ENCODE measurements around the gene OR2Y1.
"Not testable (repeated sequence)": the region's sequence is repeated elsewhere in the genome, so short reads cannot be mapped to it uniquely, and the experiment has no call there.

Gene OR2Y1

GRCh38 chr5:180739958-180740357, at the start of gene OR2Y1:
TSS of gene OR2Y1 (minus strand) at chr5:180740058. CDS start at chr5:180740058, 0 bp downstream.
- no peak for DNase-seq

GRCh38 chr5:180788651-180789410, 49.0 kb upstream of the OR2Y1 start:
- DNase-seq: not testable (repeated sequence)

- DNase-seq: no peak
Measured at GRCh38 chr5:180787711-180788431, 48.0 kb upstream of the OR2Y1 start.

GRCh38 chr5:180786531-180787398, 46.9 kb upstream of the OR2Y1 start:
- peak; percentile 5 for DNase-seq

- no peak for DNase-seq
Measured at GRCh38 chr5:180785794-180786221, 46.0 kb upstream of the OR2Y1 start.

GRCh38 chr5:180785121-180785781, 45.4 kb upstream of the OR2Y1 start:
- no peak for DNase-seq

GRCh38 chr5:180784497-180785097, 44.7 kb upstream of the OR2Y1 start:
- DNase-seq: no peak

- DNase-seq: no peak
Measured at GRCh38 chr5:180783340-180784052, 43.6 kb upstream of the OR2Y1 start.

GRCh38 chr5:180782748-180783147, 42.9 kb upstream of the OR2Y1 start:
- DNase-seq: no peak

- DNase-seq: not testable (repeated sequence)
Measured at GRCh38 chr5:180781900-180782326, 42.1 kb upstream of the OR2Y1 start.

GRCh38 chr5:180779985-180780610, 40.2 kb upstream of the OR2Y1 start:
- DNase-seq: no peak

- no peak for DNase-seq
Measured at GRCh38 chr5:180777475-180777874, 37.6 kb upstream of the OR2Y1 start.

- no peak for DNase-seq
Measured at GRCh38 chr5:180776376-180776775, 36.5 kb upstream of the OR2Y1 start.

- DNase-seq: no peak
Measured at GRCh38 chr5:180775624-180776023, 35.8 kb upstream of the OR2Y1 start.

GRCh38 chr5:180771839-180772238, 32.0 kb upstream of the OR2Y1 start:
- DNase-seq: no peak

- no peak for DNase-seq
Measured at GRCh38 chr5:180769821-180770220, 30.0 kb upstream of the OR2Y1 start.

GRCh38 chr5:180755601-180756000, 15.7 kb upstream of the OR2Y1 start:
- DNase-seq: no peak

GRCh38 chr5:180744253-180744652, 4.4 kb upstream of the OR2Y1 start:
- DNase-seq: no peak

GRCh38 chr5:180742727-180743126, 2.9 kb upstream of the OR2Y1 start:
- DNase-seq: no peak

- DNase-seq: not testable (repeated sequence)
Measured at GRCh38 chr5:180740953-180741352, 1.1 kb upstream of the OR2Y1 start.

- no peak for DNase-seq
Measured at GRCh38 chr5:180739271-180739670, 587 bp downstream of the OR2Y1 start.
